ENCODE results near the gene INPP5E.

INPP5E gene

GRCh38 chr9:136430588-136431234, 8.9 kb downstream of the INPP5E start:
- H3K79me2 ChIP-seq (ENCODE audit: insufficient read depth, low read length), result no peaks in the 10 kb centered on the region
- H3K9ac ChIP-seq (ENCODE audit: low read length), result no peak overlapping the region
- no peaks in the 10 kb centered on the region for H3K9me2 ChIP-seq (ENCODE audit: low read depth, low read length)
- TF ChIP-seq EZH2 (IDR thresholded peaks at IDR 0.05; ENCODE audit: borderline replicate concordance, low read length) (no peak), CTCF (IDR thresholded peaks at IDR 0.05; ENCODE audit: low read length) (no peak)
- H4K20me1 ChIP-seq (ENCODE audit: insufficient read depth, low read length), result no peaks in the 10 kb centered on the region
- no peak overlapping the region for H3K4me2 ChIP-seq (ENCODE audit: low read length)
- peaks cover 13% of the 10 kb centered on the region for H3K36me3 ChIP-seq (ENCODE audit: insufficient read depth, low read length)
- H3K27me3 ChIP-seq (ENCODE audit: insufficient read depth, low read length), result no peaks in the 10 kb centered on the region
- H2AFZ ChIP-seq (ENCODE audit: low read length), result no peak overlapping the region
- H3K4me3 ChIP-seq (ENCODE audit: low read depth, low read length, poor library complexity, severe bottlenecking), result no peak overlapping the region
- H3K9me3 ChIP-seq (ENCODE audit: low read length), result no peaks in the 10 kb centered on the region
- H3K4me1 ChIP-seq (ENCODE audit: insufficient read depth, low read length, severe bottlenecking), result no peaks in the 10 kb centered on the region
- H3K27ac ChIP-seq (ENCODE audit: low read depth, low read length, poor library complexity, severe bottlenecking), result no peak overlapping the region
- H3F3A ChIP-seq (ENCODE audit: insufficient read depth, low read length), result no peaks in the 10 kb centered on the region

GRCh38 chr9:136429683-136430491, 9.8 kb downstream of the INPP5E start:
- peaks cover 13% of the 10 kb centered on the region for H3K36me3 ChIP-seq (ENCODE audit: insufficient read depth, low read length)
- no peaks in the 10 kb centered on the region for H3K9me2 ChIP-seq (ENCODE audit: low read depth, low read length)
- H4K20me1 ChIP-seq (ENCODE audit: insufficient read depth, low read length), result no peaks in the 10 kb centered on the region
- H3K27ac ChIP-seq (ENCODE audit: low read depth, low read length, poor library complexity, severe bottlenecking), result no peak overlapping the region
- H3K4me3 ChIP-seq (ENCODE audit: low read depth, low read length, poor library complexity, severe bottlenecking), result no peak overlapping the region
- no peak overlapping the region for H3K9ac ChIP-seq (ENCODE audit: low read length)
- no peaks in the 10 kb centered on the region for H3K79me2 ChIP-seq (ENCODE audit: insufficient read depth, low read length)
- no peak for TF ChIP-seq CTCF (IDR thresholded peaks at IDR 0.05; ENCODE audit: low read length)
- TF ChIP-seq EZH2 (IDR thresholded peaks at IDR 0.05; ENCODE audit: borderline replicate concordance, low read length), result no peak
- no peaks in the 10 kb centered on the region for H3K9me3 ChIP-seq (ENCODE audit: low read length)
- no peak overlapping the region for H3K4me2 ChIP-seq (ENCODE audit: low read length)
- no peak overlapping the region for H2AFZ ChIP-seq (ENCODE audit: low read length)
- H3K27me3 ChIP-seq (ENCODE audit: insufficient read depth, low read length), result no peaks in the 10 kb centered on the region
- no peaks in the 10 kb centered on the region for H3F3A ChIP-seq (ENCODE audit: insufficient read depth, low read length)
- no peaks in the 10 kb centered on the region for H3K4me1 ChIP-seq (ENCODE audit: insufficient read depth, low read length, severe bottlenecking)

- H3K9ac ChIP-seq (ENCODE audit: low read length), result no peak overlapping the region
- no peaks in the 10 kb centered on the region for H3K9me3 ChIP-seq (ENCODE audit: low read length)
- no peaks in the 10 kb centered on the region for H3K27me3 ChIP-seq (ENCODE audit: insufficient read depth, low read length)
- H3K4me1 ChIP-seq (ENCODE audit: insufficient read depth, low read length, severe bottlenecking), result no peaks in the 10 kb centered on the region
- H3K4me3 ChIP-seq (ENCODE audit: low read depth, low read length, poor library complexity, severe bottlenecking), result no peak overlapping the region
- peaks cover 19% of the 10 kb centered on the region for H3K36me3 ChIP-seq (ENCODE audit: insufficient read depth, low read length)
- H3K27ac ChIP-seq (ENCODE audit: low read depth, low read length, poor library complexity, severe bottlenecking), result no peak overlapping the region
- no peaks in the 10 kb centered on the region for H4K20me1 ChIP-seq (ENCODE audit: insufficient read depth, low read length)
- no peak overlapping the region for H2AFZ ChIP-seq (ENCODE audit: low read length)
- no peak overlapping the region for H3K4me2 ChIP-seq (ENCODE audit: low read length)
- no peaks in the 10 kb centered on the region for H3F3A ChIP-seq (ENCODE audit: insufficient read depth, low read length)
- no peaks in the 10 kb centered on the region for H3K9me2 ChIP-seq (ENCODE audit: low read depth, low read length)
- no peak for TF ChIP-seq CTCF (IDR thresholded peaks at IDR 0.05; ENCODE audit: low read length)
- no peaks in the 10 kb centered on the region for H3K79me2 ChIP-seq (ENCODE audit: insufficient read depth, low read length)
Measured at GRCh38 chr9:136429075-136429628, 10.5 kb downstream of the INPP5E start.
